Upper lobe of right lung (tissue), 1 donor: Measurements from ENCODE around the gene TRAF2. TPM values are rescaled to one million over a fixed set of nuclear protein-coding genes. Genes with fewer than 3 reads are reported as not detected.
"Not testable (repeated sequence)": the region's sequence is repeated elsewhere in the genome, so short reads cannot be mapped to it uniquely, and the experiment has no call there.

ENCODE experiments used
- ATAC-seq: fragments of 200-7000 bp; cut with Tn5 transposase; one replicate; pipeline ENCODE4 v1.9.1; 2020; ENCODE audit warnings: mild to moderate bottlenecking, moderate library complexity
- DNase-seq: peaks from one replicate; pipeline ENCODE4 v3.0.0-alpha.2; 2020
- H3K27ac ChIP-seq: fragments of 200-600 bp; one replicate; pipeline ENCODE4 v1.8.0; 2022
- H3K27me3 ChIP-seq: fragments of 200-600 bp; one replicate; pipeline ENCODE4 v1.8.0; 2022; ENCODE audit warnings: mild to moderate bottlenecking
- H3K36me3 ChIP-seq: fragments of 200-600 bp; one replicate; pipeline ENCODE4 v1.8.0; 2022
- H3K4me1 ChIP-seq: fragments of 200-600 bp; one replicate; pipeline ENCODE4 v1.8.0; 2022
- H3K4me3 ChIP-seq: fragments of 200-600 bp; one replicate; pipeline ENCODE4 v1.8.0; 2022; ENCODE audit warnings: mild to moderate bottlenecking
- H3K9me3 ChIP-seq: fragments of 200-600 bp; one replicate; pipeline ENCODE4 v1.8.0; 2022
- CTCF ChIP-seq: fragments of 200-600 bp; IDR thresholded peaks from one replicate; pipeline ENCODE4 v1.8.0; 2022; ENCODE audit warnings: antibody characterized with exemption
- intact Hi-C: fragments of 100-400 bp; cut with DNase I; formaldehyde crosslinking; loops from one replicate; pipeline ENCODE4 v1.11.0; 2022
- total RNA-seq: library from RNA; stranded (reverse); fragmentation: NEBNext Ultra II Directional; extraction: Animal tissue kit (Norgen Biotek cat#: 25700); gene quantifications from one replicate; pipeline ENCODE4 v1.2.1, GENCODE V29; 2021
- donor health status: DM: no; HTN: yes; CAD: no; lungs with severe emphysema.

The TRAF2 gene
- total RNA-seq, 1 donor from 2014 or later = 14.8 TPM

GRCh38 chr9:136843801-136844740 is 42.2 kb upstream of the TRAF2 start:
- H3K4me3 ChIP-seq, intact Hi-C loops, H3K27ac ChIP-seq, H3K9me3 ChIP-seq: not testable (repeated sequence)
- DNase-seq (peak; percentile 80), ATAC-seq (peak; percentile 1)
- Histone ChIP-seq H3K27me3 (peaks cover 36% of the 10 kb centered on the region), H3K4me1 (peaks cover 33% of the 10 kb centered on the region), H3K36me3 (peaks cover 12% of the 10 kb centered on the region)
- peak; percentile 75 for TF ChIP-seq CTCF

GRCh38 chr9:136844761-136845464 is 41.4 kb upstream of the TRAF2 start:
- peaks cover 36% of the 10 kb centered on the region for H3K27me3 ChIP-seq
- no peak for TF ChIP-seq CTCF
- intact Hi-C loops = no loop called here
- no peak overlapping the region for H3K4me3 ChIP-seq
- DNase-seq (no peak), ATAC-seq (no peak)
- no peaks in the 10 kb centered on the region for H3K9me3 ChIP-seq
- peaks cover 4% of the 10 kb centered on the region for H3K36me3 ChIP-seq
- peaks cover 35% of the 10 kb centered on the region for H3K4me1 ChIP-seq
- no peak overlapping the region for H3K27ac ChIP-seq

DNA sequence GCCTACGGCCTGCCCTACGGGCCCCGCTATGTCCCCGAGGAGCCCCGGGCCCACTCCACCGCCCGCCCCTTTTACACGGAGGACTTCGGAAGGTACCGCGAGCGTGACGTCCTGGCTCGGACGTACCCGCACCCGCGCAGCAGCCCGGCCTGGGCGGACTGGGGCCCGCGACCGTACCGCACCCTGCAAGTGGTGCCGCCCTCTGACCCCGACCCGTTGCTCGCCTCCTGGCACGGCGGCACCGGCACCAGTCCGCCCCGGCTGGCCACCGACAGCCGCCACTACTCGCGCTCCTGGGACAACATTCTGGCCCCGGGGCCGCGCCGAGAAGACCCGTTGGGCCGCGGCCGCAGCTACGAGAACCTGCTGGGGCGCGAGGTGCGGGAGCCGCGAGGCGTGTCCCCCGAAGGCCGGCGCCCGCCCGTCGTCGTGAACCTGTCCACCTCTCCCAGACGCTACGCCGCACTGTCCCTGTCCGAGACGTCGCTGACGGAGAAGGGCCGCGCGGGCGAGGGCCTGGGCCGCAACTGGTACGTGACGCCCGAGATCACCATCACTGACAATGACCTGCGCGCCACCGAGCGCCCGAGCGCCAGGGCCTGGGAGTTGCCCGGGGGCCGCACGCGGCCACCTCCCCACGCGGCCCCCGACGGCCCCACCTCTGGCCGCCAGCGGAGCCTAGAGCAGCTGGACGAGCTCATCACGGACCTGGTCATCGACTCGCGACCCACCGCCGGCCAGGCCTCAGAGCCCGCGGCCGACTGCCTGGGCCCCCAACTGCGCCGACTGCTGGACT is 40.7 kb upstream of the TRAF2 start:
- Histone ChIP-seq H3K4me3 (no peak overlapping the region), H3K4me1 (peaks cover 43% of the 10 kb centered on the region), H3K27ac (no peak overlapping the region), H3K27me3 (peaks cover 36% of the 10 kb centered on the region), H3K9me3 (no peaks in the 10 kb centered on the region), H3K36me3 (no peaks in the 10 kb centered on the region)
- no peak for ATAC-seq
- intact Hi-C loops = no loop called here
- DNase-seq = no peak
- TF ChIP-seq CTCF = no peak

DNA sequence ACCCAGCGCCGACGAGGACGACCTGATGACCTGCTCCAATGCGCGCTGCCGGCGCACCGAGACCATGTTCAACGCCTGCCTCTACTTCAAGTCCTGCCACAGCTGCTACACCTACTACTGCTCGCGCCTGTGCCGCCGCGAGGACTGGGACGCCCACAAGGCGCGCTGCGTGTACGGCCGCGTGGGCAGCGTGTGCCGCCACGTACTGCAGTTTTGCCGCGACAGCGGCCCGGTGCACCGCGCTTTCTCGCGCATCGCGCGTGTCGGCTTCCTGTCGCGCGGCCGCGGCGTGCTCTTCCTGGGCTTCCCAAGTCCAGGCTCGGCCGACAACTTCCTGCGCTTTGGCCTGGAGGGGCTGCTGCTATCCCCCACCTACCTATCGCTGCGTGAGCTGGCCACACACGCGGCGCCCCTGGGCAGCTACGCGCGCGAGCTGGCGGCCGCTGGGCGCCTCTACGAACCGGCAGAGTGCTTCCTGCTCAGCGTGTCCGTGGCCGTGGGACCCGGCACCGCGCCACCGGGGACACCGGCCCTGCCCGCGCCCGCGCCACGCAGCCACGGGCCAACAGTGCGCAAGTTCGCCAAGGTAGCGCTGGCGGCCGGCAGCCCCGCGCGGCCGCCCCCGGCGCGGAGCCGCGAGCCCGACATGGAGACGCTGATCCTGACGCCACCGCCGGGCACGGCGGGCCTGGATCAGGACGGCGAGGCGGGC is 39.8 kb upstream of the TRAF2 start:
- Histone ChIP-seq H3K27me3 (peaks cover 36% of the 10 kb centered on the region), H3K4me3 (peak overlapping the region; percentile 89), H3K4me1 (peaks cover 43% of the 10 kb centered on the region), H3K27ac (no peak overlapping the region), H3K36me3 (no peaks in the 10 kb centered on the region), H3K9me3 (no peaks in the 10 kb centered on the region)
- DNase-seq (no peak), ATAC-seq (no peak)
- intact Hi-C loops = no loop called here
- no peak for TF ChIP-seq CTCF
